NCI-H2227 (cell line): ENCODE results near the gene PHACTR3.

ENCODE experiments used
- DNase-seq: peaks from one replicate; lab custom pipeline; 2025; ENCODE audit not compliant: unreplicated experiment; lab: John Stamatoyannopoulos, UW

PHACTR3 gene

GRCh38 chr20:59688999-59689398 lies 84.7 kb downstream of the PHACTR3 start:
- DNase-seq: no peak

DNA sequence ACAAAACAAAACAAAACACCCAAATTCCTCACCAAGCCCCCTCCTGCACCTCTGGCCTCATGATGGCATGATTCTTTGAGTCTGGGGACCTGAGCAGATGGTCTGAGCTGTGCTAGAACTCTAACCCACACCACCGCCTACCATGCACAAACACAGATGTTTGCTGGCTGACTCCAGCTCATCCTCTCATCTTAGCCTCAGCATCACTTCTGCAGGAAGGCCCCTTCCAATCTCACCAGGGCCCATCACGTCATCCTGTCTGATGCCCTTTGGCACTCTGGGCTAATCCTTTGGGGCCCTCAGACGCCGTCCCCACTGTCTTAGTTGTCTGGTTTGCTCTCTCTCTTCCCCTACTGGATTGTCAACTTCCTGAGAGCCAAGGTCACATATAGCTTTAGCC lies 85.8 kb downstream of the PHACTR3 start:
- no peak for DNase-seq

DNA sequence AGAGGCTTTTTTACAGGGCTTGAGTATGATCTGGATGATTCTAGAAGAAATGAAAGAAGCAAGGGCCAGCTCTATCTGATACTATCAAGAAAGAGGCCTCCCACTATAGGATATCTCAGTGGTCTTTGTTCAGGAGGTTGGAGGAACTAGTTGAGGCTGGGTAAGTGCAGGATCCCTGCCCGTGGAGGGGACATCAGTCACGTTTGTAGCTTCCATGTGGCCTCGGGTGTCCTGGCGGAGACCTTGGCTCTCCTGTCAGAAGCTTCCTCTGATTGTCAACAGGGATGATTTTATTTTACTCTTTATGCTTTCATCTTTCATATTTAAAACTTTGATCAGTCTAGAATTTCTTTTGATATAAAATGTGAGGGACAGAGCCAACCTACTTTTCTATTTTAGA lies 86.6 kb downstream of the PHACTR3 start:
- DNase-seq: no peak

GRCh38 chr20:59692139-59692538 lies 87.8 kb downstream of the PHACTR3 start:
- DNase-seq: no peak

- DNase-seq: no peak
Measured at GRCh38 chr20:59693587-59693986, 89.2 kb downstream of the PHACTR3 start.

DNA sequence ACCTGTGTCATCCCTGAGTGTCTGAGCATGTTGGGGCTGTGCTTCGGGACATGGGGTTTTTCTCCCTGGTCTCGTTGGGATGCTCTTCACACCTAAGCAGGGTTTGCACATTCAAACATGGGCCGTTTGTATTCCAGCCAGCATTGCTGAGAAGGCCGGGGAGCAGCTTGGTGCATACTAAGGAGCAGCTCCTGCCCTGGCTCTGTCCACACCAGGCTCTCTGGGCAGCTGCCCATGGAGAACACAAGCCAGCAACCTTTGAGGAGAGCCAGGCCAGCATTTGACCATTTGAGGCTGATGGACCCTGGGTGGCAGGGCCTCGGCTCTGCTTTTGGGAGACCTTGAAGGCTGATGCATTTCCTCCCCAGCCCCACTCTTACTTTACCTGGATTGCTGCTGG lies 92.1 kb downstream of the PHACTR3 start:
- no peak for DNase-seq

DNA sequence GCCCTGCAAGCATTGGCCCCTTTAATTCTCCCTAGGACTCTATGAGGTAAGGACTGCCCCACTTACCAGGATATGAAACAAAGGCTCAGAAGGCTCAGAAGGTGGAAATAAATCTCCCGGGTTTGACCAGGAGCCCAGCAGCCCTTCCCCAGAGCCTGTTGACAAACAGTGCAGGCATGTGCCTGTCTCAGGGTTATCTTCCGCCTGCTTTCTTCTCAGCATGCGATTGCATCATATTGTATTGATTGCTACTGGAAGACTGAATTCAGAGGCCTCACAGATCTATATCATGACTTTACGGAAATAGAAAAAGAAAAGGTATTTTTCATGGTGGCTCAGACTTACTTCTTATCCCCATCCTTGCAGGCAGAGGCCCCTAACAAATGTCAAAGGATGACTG lies 92.7 kb downstream of the PHACTR3 start:
- DNase-seq: no peak

DNA sequence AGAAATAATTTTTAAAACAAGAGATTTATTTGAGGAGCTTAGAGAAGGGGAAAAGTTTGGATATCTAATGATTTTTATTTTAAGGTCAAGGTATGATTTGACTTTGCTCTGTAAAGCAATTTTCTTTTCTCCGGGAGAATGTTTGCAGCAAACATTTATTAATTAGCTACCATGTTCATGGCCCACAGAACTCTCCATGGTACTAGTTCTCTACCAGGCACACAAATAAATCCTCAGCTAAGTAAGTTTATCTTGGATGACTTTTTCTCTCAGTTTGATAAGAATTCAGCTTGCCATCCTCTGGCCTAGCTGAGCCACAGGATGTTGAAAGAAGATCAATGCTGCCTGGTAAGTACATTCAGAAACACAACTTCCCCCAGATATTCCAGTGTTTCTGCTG lies 94.3 kb downstream of the PHACTR3 start:
- no peak for DNase-seq

DNA sequence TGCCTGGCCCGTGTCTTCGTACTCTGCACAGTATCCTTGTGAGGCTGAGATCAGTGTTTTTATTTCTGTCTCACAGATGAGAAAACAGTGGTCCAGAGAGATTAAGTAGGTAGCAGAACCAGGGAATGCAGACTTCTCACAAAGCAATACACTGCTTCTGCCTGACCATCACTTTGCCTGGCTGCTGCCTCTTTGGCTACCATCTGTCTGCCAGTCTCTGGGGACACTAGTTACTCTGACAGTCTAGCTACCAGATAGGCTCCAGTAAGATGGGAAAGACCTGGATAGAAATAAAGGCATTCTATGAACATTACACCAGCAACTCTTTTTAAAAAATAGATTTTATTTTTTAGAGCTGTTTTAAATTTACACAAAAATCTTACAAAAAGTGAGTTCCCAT lies 96.9 kb downstream of the PHACTR3 start:
- no peak for DNase-seq

DNA sequence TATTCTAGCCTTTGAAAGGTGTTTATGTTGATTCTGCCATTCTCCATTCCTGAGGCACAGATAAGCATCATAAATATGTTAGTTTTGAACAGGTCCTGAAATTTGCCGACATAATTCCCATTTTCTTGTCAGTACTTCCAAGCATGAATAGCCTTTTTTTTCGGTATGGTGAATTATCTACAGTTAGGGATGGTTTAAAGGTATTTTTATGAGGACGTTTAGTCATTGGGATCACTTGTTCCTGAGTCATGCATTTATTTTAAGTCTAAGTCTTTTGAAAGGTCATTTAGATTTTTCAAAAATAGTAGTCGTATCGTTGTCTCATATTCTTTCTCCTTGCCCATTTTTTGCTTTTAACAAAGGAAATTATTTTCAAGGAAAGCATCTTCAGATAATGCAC lies 98.7 kb downstream of the PHACTR3 start:
- DNase-seq: no peak

DNA sequence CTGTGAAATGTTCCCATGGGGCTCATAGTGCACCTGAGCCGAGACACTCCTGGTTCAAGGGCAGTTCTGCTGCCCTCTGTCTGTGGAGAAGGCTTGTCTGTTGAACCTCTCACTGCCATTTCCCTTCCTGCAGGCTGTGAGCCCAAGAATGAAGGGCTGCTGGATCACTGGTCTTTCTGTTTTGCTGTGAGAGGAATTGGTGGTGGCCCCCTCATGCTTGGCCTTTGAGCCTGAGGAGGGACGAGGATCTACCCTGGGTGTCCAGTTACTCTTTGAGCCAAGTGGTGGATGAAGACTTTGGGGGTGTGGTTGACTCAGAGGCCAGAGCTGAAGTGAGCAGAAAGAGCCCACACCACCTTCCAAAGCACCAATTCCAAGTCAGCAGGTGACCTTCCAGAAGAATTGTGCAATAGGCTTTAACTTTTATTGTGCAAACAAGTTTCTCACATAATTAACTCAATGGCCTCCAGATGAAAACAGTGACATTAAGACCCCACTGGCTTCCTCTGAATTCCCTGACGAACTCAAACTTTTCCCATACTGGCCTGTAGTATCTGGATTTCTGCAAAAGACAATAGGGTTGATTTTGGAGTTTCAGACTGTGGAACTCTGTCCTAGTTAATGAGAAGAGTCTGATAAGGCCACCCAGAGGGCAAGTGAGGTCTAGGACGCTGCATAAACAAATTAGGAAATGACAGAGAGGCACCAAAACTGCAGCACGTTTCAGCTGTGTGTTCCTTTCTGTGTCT lies 101.5 kb downstream of the PHACTR3 start:
- no peak for DNase-seq

DNA sequence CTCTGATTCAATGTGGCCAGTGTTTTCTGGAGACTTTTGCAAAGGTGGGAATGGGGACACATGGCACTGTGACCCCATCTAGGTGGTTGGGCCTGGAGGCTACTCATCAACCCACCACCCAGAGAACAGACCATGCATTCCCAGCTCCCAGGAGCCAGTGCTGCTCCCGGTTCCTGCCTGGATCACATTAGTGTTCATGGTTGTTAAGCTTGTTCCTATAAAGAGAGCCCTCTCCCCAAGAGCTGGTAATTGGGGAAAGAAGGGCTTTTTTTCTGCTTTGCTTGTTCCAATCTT lies 102.0 kb downstream of the PHACTR3 start:
- no peak for DNase-seq

DNA sequence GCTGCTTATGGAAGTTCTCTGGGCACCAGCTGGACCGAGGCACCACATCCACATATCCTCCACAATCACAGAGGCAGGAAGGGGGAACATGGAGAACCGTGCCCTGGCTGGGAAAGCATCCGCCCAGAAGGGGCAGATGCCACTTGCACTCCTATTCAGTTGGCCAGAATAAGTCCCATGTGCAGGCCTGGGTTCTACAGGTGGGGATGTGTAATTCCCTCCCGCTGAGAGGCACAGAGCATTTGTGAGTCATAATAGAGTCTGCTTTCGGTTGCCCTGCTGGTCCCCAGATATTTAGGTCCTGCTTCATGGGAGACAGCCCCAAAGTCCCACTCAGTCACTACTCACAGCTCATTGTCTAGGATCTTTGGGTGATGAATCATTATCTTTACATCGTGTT lies 104.0 kb downstream of the PHACTR3 start:
- DNase-seq: no peak

GRCh38 chr20:59709636-59710035 lies 105.3 kb downstream of the PHACTR3 start:
- DNase-seq: no peak

- no peak for DNase-seq
Measured at GRCh38 chr20:59718071-59718470, 113.7 kb downstream of the PHACTR3 start.

GRCh38 chr20:59718751-59719150 lies 114.4 kb downstream of the PHACTR3 start:
- DNase-seq: no peak

DNA sequence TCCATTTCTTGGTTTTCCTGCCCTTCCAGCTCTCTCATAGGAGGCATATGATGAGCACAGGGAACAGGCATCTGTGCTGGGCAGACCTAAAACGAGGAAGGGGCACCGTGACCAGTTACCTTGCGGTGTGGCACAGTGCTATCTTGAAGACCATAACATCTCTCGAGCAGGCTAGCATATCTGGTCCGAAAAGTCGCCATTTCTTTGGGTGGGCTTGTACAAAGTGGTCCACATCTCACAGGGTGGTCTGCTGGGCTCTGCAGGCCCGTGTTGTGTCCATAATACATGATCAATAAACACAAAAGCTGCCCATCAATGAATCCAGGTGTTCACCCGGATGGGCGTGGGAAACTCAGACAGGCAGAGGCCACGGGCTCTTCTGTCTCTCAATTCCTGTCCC lies 115.7 kb downstream of the PHACTR3 start:
- no peak for DNase-seq

DNA sequence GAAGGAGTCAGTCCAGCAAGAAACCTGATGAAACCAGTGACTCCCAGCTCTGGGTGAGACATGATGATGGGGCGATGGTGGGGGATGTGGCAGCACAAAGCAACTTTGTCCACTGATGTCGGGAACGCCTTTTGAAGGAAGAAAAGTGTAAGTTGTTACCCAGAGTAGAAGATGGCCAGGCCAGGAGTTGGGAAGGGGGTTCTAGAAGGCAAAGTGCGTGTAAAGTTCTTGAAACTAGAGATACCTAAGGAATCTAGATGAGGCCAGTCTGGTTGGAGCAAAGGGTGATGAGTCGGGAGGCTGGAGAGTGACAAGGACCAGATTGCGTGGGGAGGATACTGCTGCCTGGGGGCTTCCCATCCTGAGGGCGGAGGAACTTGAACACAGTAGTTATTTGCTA lies 117.0 kb downstream of the PHACTR3 start:
- no peak for DNase-seq

GRCh38 chr20:59723108-59723500 lies 118.8 kb downstream of the PHACTR3 start:
- no peak for DNase-seq

- DNase-seq: no peak
Measured at GRCh38 chr20:59723607-59724456, 119.5 kb downstream of the PHACTR3 start.

DNA sequence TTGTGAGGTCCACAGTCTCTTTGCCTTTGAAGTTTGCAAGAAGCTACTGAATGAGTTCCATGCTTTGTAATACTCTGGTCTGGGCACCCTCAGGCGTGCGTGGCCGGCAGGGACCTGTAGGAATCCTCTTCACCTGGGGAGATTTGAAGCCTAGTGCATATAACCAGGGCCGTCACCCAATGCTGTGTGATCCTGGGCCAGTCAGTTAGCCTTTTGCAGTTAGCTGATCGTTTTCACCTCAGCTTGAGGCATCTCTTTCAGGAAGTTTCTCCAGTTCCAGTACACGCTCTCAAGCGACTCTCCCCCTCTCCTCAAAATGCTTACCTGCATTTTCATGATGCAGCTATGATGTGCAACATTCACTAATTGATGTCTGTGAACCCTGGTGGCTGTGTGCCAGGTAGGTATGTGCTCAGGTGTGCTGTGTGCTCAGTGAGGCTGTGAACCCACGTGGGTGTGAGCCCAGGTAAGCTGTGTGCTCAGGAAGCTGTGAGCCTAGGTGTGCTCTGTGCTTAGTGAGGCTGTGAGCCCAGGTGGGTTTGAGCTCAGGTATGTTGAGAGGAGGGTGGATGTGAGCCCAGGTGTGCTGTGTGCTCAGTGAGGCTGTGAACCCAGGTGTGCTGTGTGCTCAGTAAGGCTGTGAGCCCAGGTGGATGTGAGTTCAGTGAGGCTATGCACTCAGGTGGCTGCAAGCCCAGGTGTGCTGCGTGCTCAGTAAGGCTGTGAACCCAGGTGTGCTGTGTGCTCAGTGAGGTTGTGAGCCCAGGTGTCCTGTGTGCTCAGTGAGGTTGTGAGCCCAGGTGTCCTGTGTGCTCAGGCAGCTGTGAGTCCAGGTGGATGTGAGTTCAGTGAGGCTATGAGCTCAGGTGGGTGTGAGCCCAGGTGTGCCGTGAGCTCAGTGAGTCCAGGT lies 120.4 kb downstream of the PHACTR3 start:
- no peak for DNase-seq
